Measurements from ENCODE around the gene ZGPAT. TPM values are rescaled to one million over a fixed set of nuclear protein-coding genes. Genes with fewer than 3 reads are reported as not detected.

ZGPAT gene
- total RNA-seq, 2 donors from 2014 or later: 28.8 to 29.5 TPM

GRCh38 chr20:63758152-63758551 lies 50.3 kb downstream of the ZGPAT start:
- Mint-ChIP-seq H3K9me3 (peaks cover 2% of the 10 kb centered on the region), H3K27ac (no peak overlapping the region), H3K4me1 (peaks cover 2% of the 10 kb centered on the region), H3K4me3 (no peak overlapping the region), H3K27me3 (ENCODE audit: insufficient read depth) (no peaks in the 10 kb centered on the region), H3K36me3 (ENCODE audit: low read depth) (peaks cover 36% of the 10 kb centered on the region)
- Histone ChIP-seq H3K27me3 (ENCODE audit: control insufficient read depth, insufficient read depth, low read length, poor library complexity, severe bottlenecking) (no peaks in the 10 kb centered on the region), H3K27ac (ENCODE audit: low read depth, low read length) (no peak overlapping the region), H3K9me3 (ENCODE audit: control insufficient read depth, low read length) (no peaks in the 10 kb centered on the region), H3K9ac (ENCODE audit: extremely low read depth, low read length, poor library complexity, severe bottlenecking) (no peak overlapping the region), H3K36me3 (ENCODE audit: control insufficient read depth, insufficient read depth, low read length) (peaks cover 18% of the 10 kb centered on the region), H3K4me1 (ENCODE audit: control insufficient read depth, insufficient read depth, low read length) (no peaks in the 10 kb centered on the region), H3K4me3 (ENCODE audit: low read length) (no peak overlapping the region)
- TF ChIP-seq CTCF (conservative IDR thresholded peaks at IDR 0.05): no peak
- DNase-seq: no peak
- 87 to 100% methylated on average over 3 to 5 of the region's 7 CpGs for WGBS, 2 experiments (ENCODE audit: insufficient coverage in 1 of 2, insufficient read length in 1 of 2)

GRCh38 chr20:63759377-63759901 lies 51.6 kb downstream of the ZGPAT start:
- no peaks in the 10 kb centered on the region for H3K4me1 Mint-ChIP-seq
- H3K27me3 Mint-ChIP-seq (ENCODE audit: insufficient read depth): no peaks in the 10 kb centered on the region
- Histone ChIP-seq H3K4me1 (ENCODE audit: control insufficient read depth, insufficient read depth, low read length) (no peaks in the 10 kb centered on the region), H3K36me3 (ENCODE audit: control insufficient read depth, insufficient read depth, low read length) (peaks cover 21% of the 10 kb centered on the region), H3K4me3 (ENCODE audit: low read length) (no peak overlapping the region), H3K27me3 (ENCODE audit: control insufficient read depth, insufficient read depth, low read length, poor library complexity, severe bottlenecking) (no peaks in the 10 kb centered on the region), H3K27ac (ENCODE audit: low read depth, low read length) (no peak overlapping the region), H3K9ac (ENCODE audit: extremely low read depth, low read length, poor library complexity, severe bottlenecking) (no peak overlapping the region), H3K9me3 (ENCODE audit: control insufficient read depth, low read length) (no peaks in the 10 kb centered on the region)
- H3K27ac Mint-ChIP-seq: no peak overlapping the region
- WGBS, 2 experiments (ENCODE audit: insufficient coverage in 1 of 2, insufficient read length in 1 of 2): 92 to 93% methylated on average over 5 to 7 of the region's 7 CpGs
- DNase-seq: no peak
- H3K36me3 Mint-ChIP-seq (ENCODE audit: low read depth): peaks cover 41% of the 10 kb centered on the region
- TF ChIP-seq CTCF (conservative IDR thresholded peaks at IDR 0.05): no peak
- no peak overlapping the region for H3K4me3 Mint-ChIP-seq
- peaks cover 2% of the 10 kb centered on the region for H3K9me3 Mint-ChIP-seq

GRCh38 chr20:63765082-63765873 lies 57.4 kb downstream of the ZGPAT start:
- Histone ChIP-seq H3K36me3 (ENCODE audit: control insufficient read depth, insufficient read depth, low read length) (peaks cover 23% of the 10 kb centered on the region), H3K27me3 (ENCODE audit: control insufficient read depth, insufficient read depth, low read length, poor library complexity, severe bottlenecking) (no peaks in the 10 kb centered on the region), H3K9ac (ENCODE audit: extremely low read depth, low read length, poor library complexity, severe bottlenecking) (no peak overlapping the region), H3K27ac (ENCODE audit: low read depth, low read length) (no peak overlapping the region), H3K9me3 (ENCODE audit: control insufficient read depth, low read length) (no peaks in the 10 kb centered on the region), H3K4me3 (ENCODE audit: low read length) (no peak overlapping the region), H3K4me1 (ENCODE audit: control insufficient read depth, insufficient read depth, low read length) (no peaks in the 10 kb centered on the region)
- Mint-ChIP-seq H3K4me1 (no peaks in the 10 kb centered on the region), H3K9me3 (no peaks in the 10 kb centered on the region), H3K27me3 (ENCODE audit: insufficient read depth) (no peaks in the 10 kb centered on the region), H3K27ac (no peak overlapping the region), H3K4me3 (no peak overlapping the region), H3K36me3 (ENCODE audit: low read depth) (peaks cover 49% of the 10 kb centered on the region)
- WGBS, 2 experiments (ENCODE audit: insufficient coverage in 1 of 2, insufficient read length in 1 of 2): 95 to 97% methylated on average over 13 to 16 of the region's 16 CpGs
- DNase-seq: no peak
- TF ChIP-seq CTCF (conservative IDR thresholded peaks at IDR 0.05): no peak
